Measurements from ENCODE around the gene GRK7.

DNA sequence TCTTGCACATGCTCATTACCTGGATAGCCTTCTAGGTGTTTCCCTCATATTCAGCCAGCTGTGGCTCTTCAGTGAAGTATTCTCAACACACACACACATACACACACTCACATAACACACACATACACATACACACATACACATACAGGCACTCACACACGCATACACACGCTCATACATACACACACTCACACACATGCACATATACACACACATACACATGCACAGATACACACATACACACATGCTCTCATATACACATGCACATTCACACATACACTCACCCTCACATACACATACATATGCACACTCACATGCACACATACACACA is 41.2 kb downstream of the GRK7 start:
- TF ChIP-seq, protein P1, sequence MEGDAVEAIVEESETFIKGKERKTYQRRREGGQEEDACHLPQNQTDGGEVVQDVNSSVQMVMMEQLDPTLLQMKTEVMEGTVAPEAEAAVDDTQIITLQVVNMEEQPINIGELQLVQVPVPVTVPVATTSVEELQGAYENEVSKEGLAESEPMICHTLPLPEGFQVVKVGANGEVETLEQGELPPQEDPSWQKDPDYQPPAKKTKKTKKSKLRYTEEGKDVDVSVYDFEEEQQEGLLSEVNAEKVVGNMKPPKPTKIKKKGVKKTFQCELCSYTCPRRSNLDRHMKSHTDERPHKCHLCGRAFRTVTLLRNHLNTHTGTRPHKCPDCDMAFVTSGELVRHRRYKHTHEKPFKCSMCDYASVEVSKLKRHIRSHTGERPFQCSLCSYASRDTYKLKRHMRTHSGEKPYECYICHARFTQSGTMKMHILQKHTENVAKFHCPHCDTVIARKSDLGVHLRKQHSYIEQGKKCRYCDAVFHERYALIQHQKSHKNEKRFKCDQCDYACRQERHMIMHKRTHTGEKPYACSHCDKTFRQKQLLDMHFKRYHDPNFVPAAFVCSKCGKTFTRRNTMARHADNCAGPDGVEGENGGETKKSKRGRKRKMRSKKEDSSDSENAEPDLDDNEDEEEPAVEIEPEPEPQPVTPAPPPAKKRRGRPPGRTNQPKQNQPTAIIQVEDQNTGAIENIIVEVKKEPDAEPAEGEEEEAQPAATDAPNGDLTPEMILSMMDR (IDR thresholded peaks at IDR 0.05): no peak
- TF ChIP-seq NRF1 (IDR thresholded peaks at IDR 0.05; ENCODE audit: low read depth, low read length) (no peak), EZH2phosphoT487 (IDR thresholded peaks at IDR 0.05; ENCODE audit: borderline replicate concordance, low read depth) (no peak), SMC3 (IDR thresholded peaks at IDR 0.05; ENCODE audit: low read depth, low read length) (no peak), POLR2AphosphoS5 (IDR thresholded peaks at IDR 0.05; ENCODE audit: low read depth, low read length) (no peak), GATA2 (CRISPR knock-in tag; IDR thresholded peaks at IDR 0.05) (no peak)
